GM20000 (cell line): ENCODE measurements around the gene CAMSAP1.

Experiments
- DNase-seq: peaks from one replicate; pipeline ENCODE4 v3.0.0; 2012; ENCODE audit warnings: low spot score
- CTCF ChIP-seq: IDR thresholded peaks from 2 replicates; pipeline ENCODE4 v1.5.1; 2012; ENCODE audit warnings: mild to moderate bottlenecking, control low read depth; ENCODE audit errors: extremely low read depth, missing control alignments

CAMSAP1 gene

GRCh38 chr9:135883410-135884089 is 23.8 kb downstream of the CAMSAP1 start:
- no peak for DNase-seq
- no peak for TF ChIP-seq CTCF

GRCh38 chr9:135882011-135882410 is 25.3 kb downstream of the CAMSAP1 start:
- no peak for DNase-seq
- no peak for TF ChIP-seq CTCF

- no peak for DNase-seq
- no peak for TF ChIP-seq CTCF
Observed at GRCh38 chr9:135880438-135880837, 26.9 kb downstream of the CAMSAP1 start.

GRCh38 chr9:135879619-135880018 is 27.7 kb downstream of the CAMSAP1 start:
- no peak for TF ChIP-seq CTCF
- no peak for DNase-seq

GRCh38 chr9:135879237-135879601 is 28.1 kb downstream of the CAMSAP1 start:
- TF ChIP-seq CTCF: no peak

GRCh38 chr9:135878528-135879236 is 28.7 kb downstream of the CAMSAP1 start:
- TF ChIP-seq CTCF: no peak
- DNase-seq: no peak

More at GRCh38 chr9:135879237-135879601, 28.1 kb downstream of the CAMSAP1 start:
- DNase-seq: no peak

- no peak for TF ChIP-seq CTCF
- no peak for DNase-seq
Observed at GRCh38 chr9:135877791-135878527, 29.4 kb downstream of the CAMSAP1 start.
